ENCODE data around the gene SEC22B.
"Not testable (repeated sequence)": the region's sequence is repeated elsewhere in the genome, so short reads cannot be mapped to it uniquely, and the experiment has no call there.

GRCh38 chr1:120124628-120125027 is 51.7 kb downstream of the SEC22B start:
- TF ChIP-seq CTCF (conservative IDR thresholded peaks at IDR 0.05); ZFX (IDR thresholded peaks at IDR 0.05): not testable (repeated sequence)

Measured in C4-2B (cell line).